Neural cell (in vitro differentiated cells): ENCODE data around the gene MECR.
"Not testable (repeated sequence)": the region's sequence is repeated elsewhere in the genome, so short reads cannot be mapped to it uniquely, and the experiment has no call there.

ENCODE experiments used
- CTCF ChIP-seq: fragments of 450-650 bp; IDR thresholded peaks from 2 replicates; pipeline ENCODE4 v1.5.1; 2014; ENCODE audit warnings: antibody characterized with exemption, mild to moderate bottlenecking, moderate library complexity; ENCODE audit not compliant: poor library complexity, severe bottlenecking
- EP300 ChIP-seq: fragments of 450-650 bp; conservative IDR thresholded peaks from 2 replicates; pipeline ENCODE4 v1.6.1; 2014; ENCODE audit warnings: antibody characterized with exemption, mild to moderate bottlenecking, moderate library complexity; ENCODE audit not compliant: poor library complexity, severe bottlenecking
- POLR2AphosphoS5 ChIP-seq: IDR thresholded peaks from 2 replicates; pipeline ENCODE4 v1.6.1; 2012
- SMC3 ChIP-seq: fragments of 450-650 bp; conservative IDR thresholded peaks from 2 replicates; pipeline ENCODE4 v1.6.1; 2014; ENCODE audit warnings: antibody characterized with exemption, mild to moderate bottlenecking, moderate library complexity; ENCODE audit not compliant: poor library complexity
- TAF1 ChIP-seq: IDR thresholded peaks from 2 replicates; pipeline ENCODE4 v1.6.1; 2012; ENCODE audit warnings: low read depth

- TF ChIP-seq CTCF, EP300, TAF1, POLR2AphosphoS5, SMC3: not testable (repeated sequence)
Observed at GRCh38 chr1:29222260-29222659, 8.5 kb downstream of the MECR start.
